GM08714 (cell line): Measurements from ENCODE around the gene SLC35B4.

Experiments used
- H3K4me3 ChIP-seq: fragments of 200-500 bp; sonication (Bioruptor generic); 2 replicates; pipeline ENCODE4 v1.5.1; 2014; ENCODE audit warnings: mild to moderate bottlenecking, low read length, inconsistent platforms
- ZNF274 ChIP-seq: IDR thresholded peaks from 2 replicates; pipeline ENCODE4 v1.6.1; 2012; ENCODE audit warnings: mild to moderate bottlenecking, low read depth, low read length

SLC35B4 gene

GRCh38 chr7:134289841-134290240 lies 26.9 kb downstream of the SLC35B4 start:
- no peak overlapping the region for H3K4me3 ChIP-seq
- no peak for TF ChIP-seq ZNF274

DNA sequence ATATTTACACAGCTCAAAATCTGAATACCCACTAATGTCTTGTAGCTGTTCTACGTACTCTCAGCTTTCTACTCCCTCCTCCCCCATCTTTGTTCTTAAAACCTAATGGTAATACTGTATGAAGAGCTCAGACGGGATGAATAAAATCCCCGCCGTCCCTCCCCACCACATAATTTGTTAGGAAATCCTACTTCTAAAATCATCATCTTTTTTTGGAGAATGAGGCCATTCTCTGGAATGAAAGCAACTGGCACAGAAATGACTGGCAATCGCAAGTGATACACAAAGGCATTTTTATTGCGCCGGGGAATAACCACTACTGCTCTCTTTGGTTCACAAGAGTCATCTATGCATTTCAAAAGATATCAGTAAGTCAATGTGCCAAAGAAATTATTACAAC lies 27.3 kb downstream of the SLC35B4 start:
- no peak overlapping the region for H3K4me3 ChIP-seq
- TF ChIP-seq ZNF274: no peak

GRCh38 chr7:134287916-134288659 lies 28.6 kb downstream of the SLC35B4 start:
- no peak overlapping the region for H3K4me3 ChIP-seq
- TF ChIP-seq ZNF274: no peak

DNA sequence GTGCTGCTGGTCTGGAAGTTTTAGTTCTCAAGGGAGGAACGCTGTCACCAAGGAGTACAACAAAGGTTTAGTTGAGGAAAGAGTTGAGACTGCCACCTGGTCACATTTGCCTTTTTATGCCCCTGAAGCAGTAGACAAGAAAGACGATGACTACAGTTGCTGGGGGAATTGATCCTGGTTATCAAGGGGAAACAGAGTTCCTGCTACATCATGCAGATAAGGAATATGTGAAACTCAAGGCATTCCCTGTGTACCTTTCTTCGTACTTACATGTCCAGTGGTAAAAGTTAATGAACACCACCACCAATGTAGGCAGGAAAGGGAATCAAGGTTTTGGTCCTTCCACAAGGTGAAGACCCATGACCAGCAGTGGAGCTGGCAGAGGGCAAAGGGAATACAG lies 31.8 kb downstream of the SLC35B4 start:
- no peak for TF ChIP-seq ZNF274
- H3K4me3 ChIP-seq: no peak overlapping the region

GRCh38 chr7:134284011-134284410 lies 32.7 kb downstream of the SLC35B4 start:
- TF ChIP-seq ZNF274: no peak

GRCh38 chr7:134280508-134280907 lies 36.2 kb downstream of the SLC35B4 start:
- no peak overlapping the region for H3K4me3 ChIP-seq
- TF ChIP-seq ZNF274: no peak

More at GRCh38 chr7:134284011-134284410, 32.7 kb downstream of the SLC35B4 start:
- no peak overlapping the region for H3K4me3 ChIP-seq

- no peak for TF ChIP-seq ZNF274
- H3K4me3 ChIP-seq: no peak overlapping the region
These were observed 36.8 kb downstream of the SLC35B4 start for GRCh38 chr7:134279898-134280297.

- H3K4me3 ChIP-seq: no peak overlapping the region
- no peak for TF ChIP-seq ZNF274
These were observed 37.4 kb downstream of the SLC35B4 start for GRCh38 chr7:134279336-134279735.

DNA sequence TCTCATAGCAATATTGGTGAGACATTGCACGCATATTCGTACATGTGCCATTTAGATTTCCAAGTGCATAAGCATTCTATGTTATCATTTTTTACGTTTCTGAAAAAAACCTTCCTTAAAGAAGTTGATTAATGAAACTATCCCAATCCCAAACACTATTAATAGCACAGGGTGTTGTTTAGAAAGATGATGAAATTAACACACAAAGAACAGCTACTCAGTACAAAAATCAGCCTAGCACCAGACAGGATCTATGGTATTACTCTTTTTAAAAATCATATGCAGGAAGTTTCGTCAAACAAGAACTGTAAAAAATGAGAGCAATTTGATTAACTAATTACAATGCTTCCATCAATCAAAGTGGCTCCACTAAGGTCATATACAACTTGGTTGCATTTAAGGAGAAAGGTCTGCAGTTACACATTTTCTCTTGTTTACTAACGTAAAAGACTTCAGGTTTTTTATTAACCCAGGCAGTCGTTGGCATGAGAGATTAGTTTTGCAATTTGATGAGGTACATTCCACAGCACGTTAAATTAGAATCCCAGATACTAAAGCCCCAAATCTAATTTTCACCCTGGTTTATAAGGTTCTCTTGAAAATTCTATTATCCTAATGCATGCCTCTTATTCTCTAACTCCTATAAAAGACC lies 38.1 kb downstream of the SLC35B4 start:
- H3K4me3 ChIP-seq: no peak overlapping the region
- TF ChIP-seq ZNF274: no peak

DNA sequence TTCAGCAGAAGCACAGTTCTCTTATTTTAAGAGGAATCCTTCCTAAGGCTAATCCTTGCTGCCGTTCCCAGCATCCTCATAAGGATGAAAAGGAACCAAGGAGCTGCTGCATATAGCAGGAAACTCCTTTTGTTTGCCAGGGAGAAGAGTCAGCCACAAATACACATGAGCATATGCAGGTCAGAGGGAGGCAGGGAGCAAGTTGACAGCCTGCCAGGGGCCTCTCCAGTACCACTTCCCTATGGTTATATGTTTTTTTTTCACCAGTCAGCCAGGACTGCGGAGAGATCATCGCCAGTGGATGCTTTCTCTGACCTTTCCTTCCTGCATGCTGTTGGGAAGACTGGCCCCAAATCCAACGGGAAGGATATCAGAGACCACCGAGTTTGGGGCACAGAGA lies 39.8 kb downstream of the SLC35B4 start:
- H3K4me3 ChIP-seq: no peak overlapping the region
- TF ChIP-seq ZNF274: no peak

GRCh38 chr7:134262322-134262721 lies 54.4 kb downstream of the SLC35B4 start:
- H3K4me3 ChIP-seq: no peak overlapping the region
- TF ChIP-seq ZNF274: no peak

DNA sequence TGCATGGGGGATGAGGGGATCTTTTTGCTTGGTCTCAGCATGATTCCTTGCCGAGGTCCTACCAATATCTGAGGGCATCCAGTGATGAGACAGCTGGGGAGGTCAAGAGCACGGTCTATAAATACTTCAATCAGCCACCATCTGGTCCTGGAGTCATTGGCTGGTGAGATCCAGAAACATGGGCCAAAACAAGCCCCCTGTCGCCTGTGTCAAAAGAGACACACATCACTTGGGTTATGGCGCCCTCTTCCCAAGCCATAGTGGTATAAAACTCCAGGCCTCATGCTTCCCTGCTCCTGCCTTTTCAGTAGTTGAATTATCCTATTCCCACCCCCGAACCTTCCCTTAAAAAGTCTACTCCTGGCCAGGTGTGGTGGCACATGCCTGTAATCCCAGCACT lies 60.9 kb downstream of the SLC35B4 start:
- H3K4me3 ChIP-seq: no peak overlapping the region
- no peak for TF ChIP-seq ZNF274

DNA sequence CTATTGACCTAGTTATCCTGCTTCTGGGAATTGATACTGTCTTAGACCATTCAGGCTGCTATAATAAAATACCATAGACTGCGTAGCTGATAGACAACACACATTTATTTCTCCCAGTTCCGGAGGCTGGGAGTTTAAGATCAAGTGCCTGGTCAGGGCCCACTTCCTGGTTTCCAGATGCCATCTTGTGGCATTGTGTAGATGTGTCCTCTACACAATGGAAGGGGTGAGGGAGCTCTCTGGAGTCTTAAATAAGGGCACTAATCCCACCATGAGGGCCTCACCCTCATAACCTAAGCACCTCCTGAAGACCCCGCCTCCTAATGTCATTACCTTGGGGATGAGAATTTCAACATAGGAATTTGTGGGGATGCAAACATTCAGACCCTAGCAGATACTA lies 62.4 kb downstream of the SLC35B4 start:
- H3K4me3 ChIP-seq: no peak overlapping the region
- TF ChIP-seq ZNF274: no peak

- no peak overlapping the region for H3K4me3 ChIP-seq
- TF ChIP-seq ZNF274: no peak
These were observed 68.5 kb downstream of the SLC35B4 start for GRCh38 chr7:134248196-134248595.

- TF ChIP-seq ZNF274: no peak
- H3K4me3 ChIP-seq: no peak overlapping the region
These were observed 70.0 kb downstream of the SLC35B4 start for GRCh38 chr7:134246761-134247160.
